H1 (cell line): ENCODE data around the gene TMC4. TPM values are rescaled to one million over a fixed set of nuclear protein-coding genes. Genes with fewer than 3 reads are reported as not detected.
A peak's percentile ranks its signal among the peaks of the same experiment; 100 is the strongest.

Source experiments
- CTCF ChIA-PET: fragments of 300-600 bp; sonication (Branson Sonifier 250); formaldehyde crosslinking; loops from one replicate; lab custom pipeline; 2021; ENCODE audit not compliant: partially characterized antibody; lab: Charles Lee
- POLR2A ChIA-PET: fragments of 300-600 bp; sonication (Branson Sonifier 250); formaldehyde crosslinking; loops from one replicate; lab custom pipeline; 2021; ENCODE audit warnings: inconsistent platforms; ENCODE audit not compliant: partially characterized antibody; lab: Charles Lee
- DNase-seq, 2 experiments: peaks; one replicate each; pipeline versions ENCODE4 v3.0.0 to v3.0.0-alpha.2; 2010 to 2022; ENCODE audit warnings: low spot score in 2 of 2, low read depth in 1 of 2, mixed read lengths in 1 of 2
- FAIRE-seq: peaks from 2 replicates; lab custom pipeline; 2011; peaks lifted over from hg19 to GRCh38; lab: Jason Lieb, UNC
- H2AFZ ChIP-seq: 2 replicates; pipeline ENCODE4 v1.8.1; 2012; ENCODE audit warnings: low read length, inconsistent platforms
- H2AK5ac ChIP-seq: 2 replicates; pipeline ENCODE4 v1.6.1; 2013; ENCODE audit warnings: low read depth, low read length
- H2BK120ac ChIP-seq: replicated peaks from 2 replicates; pipeline ENCODE3; 2013; ENCODE audit warnings: low read depth, low read length, inconsistent platforms
- H2BK12ac ChIP-seq: 2 replicates; pipeline ENCODE4 v1.6.1; 2013; ENCODE audit warnings: low read depth, low read length
- H2BK15ac ChIP-seq: 2 replicates; pipeline ENCODE4 v1.6.1; 2013; ENCODE audit warnings: low read length
- H2BK20ac ChIP-seq: 2 replicates; pipeline ENCODE4 v1.6.1; 2013; ENCODE audit warnings: low read length
- H2BK5ac ChIP-seq: 2 replicates; pipeline ENCODE4 v1.6.1; 2013; ENCODE audit warnings: low read depth, low read length
- H3K14ac ChIP-seq: 2 replicates; pipeline ENCODE4 v1.6.1; 2013; ENCODE audit warnings: inconsistent platforms; ENCODE audit not compliant: insufficient read length
- H3K18ac ChIP-seq: 2 replicates; pipeline ENCODE4 v1.6.1; 2013; ENCODE audit warnings: low read length; ENCODE audit errors: extremely low read depth
- H3K23ac ChIP-seq: 2 replicates; pipeline ENCODE4 v1.6.1; 2013; ENCODE audit warnings: inconsistent platforms; ENCODE audit not compliant: insufficient read length
- H3K23me2 ChIP-seq: 2 replicates; pipeline ENCODE4 v1.6.1; 2013; ENCODE audit warnings: low read depth, low read length
- H3K27ac ChIP-seq: 2 replicates; pipeline ENCODE4 v1.6.1; 2011; ENCODE audit warnings: low read depth, low read length, inconsistent platforms
- H3K27me3 ChIP-seq, 4 experiments: replicated peaks in 1 of 4; 1 replicate in 1 of 4; 2 replicates in 3 of 4; pipeline versions ENCODE4 v1.6.1 to v1.8.1; 2011 to 2013; ENCODE audit warnings: low read length in 3 of 4, mild to moderate bottlenecking in 3 of 4, inconsistent platforms in 2 of 4, mixed read lengths in 2 of 4, moderate library complexity in 1 of 4; ENCODE audit not compliant: control insufficient read depth in 3 of 4, insufficient read depth in 3 of 4; ENCODE audit errors: extremely low read depth in 1 of 4
- H3K36me3 ChIP-seq, 4 experiments: 2 replicates each; pipeline versions ENCODE4 v1.6.1 to v1.8.1; 2011 to 2013; ENCODE audit warnings: mild to moderate bottlenecking in 4 of 4, low read length in 3 of 4, moderate library complexity in 2 of 4, control low read depth in 1 of 4, inconsistent platforms in 1 of 4; ENCODE audit not compliant: insufficient read depth in 4 of 4, control insufficient read depth in 2 of 4
- H3K4ac ChIP-seq: replicated peaks from 2 replicates; pipeline ENCODE3; 2013; ENCODE audit warnings: low read length, low read depth, mixed read lengths, inconsistent platforms; ENCODE audit not compliant: insufficient read length
- H3K4me1 ChIP-seq, 4 experiments: replicated peaks in 1 of 4; 1 replicate in 1 of 4; 2 replicates in 3 of 4; pipeline versions ENCODE4 v1.6.1 to v1.8.1; 2011 to 2013; ENCODE audit warnings: low read length in 3 of 4, inconsistent platforms in 2 of 4, mixed read lengths in 1 of 4; ENCODE audit not compliant: insufficient read depth in 4 of 4, control insufficient read depth in 3 of 4
- H3K4me2 ChIP-seq, 2 experiments: 2 replicates each; pipeline versions ENCODE4 v1.6.1 to v1.8.1; 2011 to 2013; ENCODE audit warnings: low read depth in 2 of 2, low read length in 2 of 2, control low read depth in 1 of 2, inconsistent platforms in 1 of 2, mild to moderate bottlenecking in 1 of 2; ENCODE audit not compliant: insufficient read depth in 1 of 2
- H3K4me3 ChIP-seq, 4 experiments: fragments of 200-600, 300-600 bp in 1 of 4; sonication (generic), shearing (Covaris generic), sonication (Bioruptor Twin) in 1 of 4; 2 replicates each; pipeline versions ENCODE4 v1.5.1 to v1.8.1; 2011 to 2016; ENCODE audit warnings: low read length in 4 of 4, low read depth in 3 of 4, control low read depth in 2 of 4, inconsistent platforms in 2 of 4, mild to moderate bottlenecking in 2 of 4, mixed read lengths in 1 of 4, moderate library complexity in 1 of 4; ENCODE audit not compliant: insufficient read depth in 2 of 4; ENCODE audit errors: extremely low read depth in 1 of 4
- H3K56ac ChIP-seq: replicated peaks from 2 replicates; pipeline ENCODE3; 2013; ENCODE audit warnings: low read depth, mild to moderate bottlenecking, mixed read lengths, low read length, inconsistent platforms; ENCODE audit not compliant: insufficient read length
- H3K79me1 ChIP-seq: 2 replicates; pipeline ENCODE4 v1.6.1; 2013; ENCODE audit warnings: low read depth, low read length, control low read depth
- H3K79me2 ChIP-seq, 2 experiments: 2 replicates each; pipeline versions ENCODE4 v1.6.1 to v1.8.1; 2012 to 2013; ENCODE audit warnings: low read length in 2 of 2, mild to moderate bottlenecking in 2 of 2, inconsistent platforms in 1 of 2; ENCODE audit not compliant: insufficient read depth in 2 of 2, control insufficient read depth in 1 of 2
- H3K9ac ChIP-seq, 4 experiments: replicated peaks in 1 of 4; 1 replicate in 1 of 4; 2 replicates in 3 of 4; pipeline versions ENCODE4 v1.6.1 to v1.8.1; 2011 to 2013; ENCODE audit warnings: low read depth in 3 of 4, low read length in 3 of 4, control low read depth in 2 of 4, mild to moderate bottlenecking in 2 of 4, moderate library complexity in 2 of 4, inconsistent platforms in 1 of 4; ENCODE audit errors: extremely low read depth in 1 of 4
- H3K9me3 ChIP-seq, 2 experiments: 2 replicates each; pipeline versions ENCODE4 v1.6.1 to v1.8.1; 2012 to 2013; ENCODE audit warnings: mild to moderate bottlenecking in 2 of 2, moderate library complexity in 2 of 2, control low read depth in 1 of 2, inconsistent platforms in 1 of 2, low read depth in 1 of 2, low read length in 1 of 2, mixed read lengths in 1 of 2; ENCODE audit not compliant: insufficient read depth in 2 of 2
- H4K20me1 ChIP-seq, 2 experiments: replicated peaks in 1 of 2; 2 replicates each; pipeline versions ENCODE3 to v1.8.1; 2011 to 2013; ENCODE audit warnings: inconsistent platforms in 2 of 2, low read length in 2 of 2, mild to moderate bottlenecking in 1 of 2; ENCODE audit not compliant: insufficient read depth in 2 of 2, control insufficient read depth in 1 of 2
- H4K5ac ChIP-seq: 2 replicates; pipeline ENCODE4 v1.6.1; 2013; ENCODE audit warnings: low read length, low read depth, mixed read lengths, inconsistent platforms; ENCODE audit not compliant: insufficient read length
- H4K8ac ChIP-seq: 2 replicates; pipeline ENCODE4 v1.8.0; 2013; ENCODE audit warnings: mild to moderate bottlenecking, moderate library complexity, low read length, inconsistent platforms; ENCODE audit not compliant: insufficient read depth; ENCODE audit errors: extremely low read depth
- H4K91ac ChIP-seq: replicated peaks from 2 replicates; pipeline ENCODE3; 2013; ENCODE audit warnings: low read length, mixed read lengths, inconsistent platforms; ENCODE audit not compliant: insufficient read length
- CBX5 ChIP-seq: fragments of 300-800, 300-1000 bp; sonication (generic); IDR thresholded peaks from 2 replicates; pipeline ENCODE4 v1.7.1; 2016; ENCODE audit warnings: antibody characterized with exemption, low read length, low read depth
- CEBPB ChIP-seq: IDR thresholded peaks from 2 replicates; pipeline ENCODE4 v1.6.1; 2012; ENCODE audit warnings: low read depth, low read length
- CTBP2 ChIP-seq: IDR thresholded peaks from 2 replicates; pipeline ENCODE4 v1.7.0; 2011; ENCODE audit warnings: borderline replicate concordance, mild to moderate bottlenecking, moderate library complexity, mixed read lengths, low read length; ENCODE audit not compliant: insufficient read depth, insufficient read length
- EGR1 ChIP-seq: IDR thresholded peaks from 2 replicates; pipeline ENCODE4 v1.6.1; 2011; ENCODE audit warnings: low read depth, low read length, borderline replicate concordance
- FOSL1 ChIP-seq: IDR thresholded peaks from 2 replicates; pipeline ENCODE4 v1.6.1; 2011; ENCODE audit warnings: mild to moderate bottlenecking, low read depth, low read length, moderate library complexity; ENCODE audit not compliant: insufficient read depth
- HDAC2 ChIP-seq, 2 experiments: fragments of 300-600 bp in 1 of 2; sonication (generic) in 1 of 2; IDR thresholded peaks; 2 replicates each; pipeline ENCODE4 v1.6.1; 2011 to 2012; ENCODE audit warnings: low read depth in 2 of 2, low read length in 2 of 2, mild to moderate bottlenecking in 2 of 2, moderate library complexity in 2 of 2, borderline replicate concordance in 1 of 2, inconsistent platforms in 1 of 2
- POLR2AphosphoS5 ChIP-seq: IDR thresholded peaks from 2 replicates; pipeline ENCODE4 v1.6.1; 2011; ENCODE audit warnings: low read depth, low read length
- RAD21 ChIP-seq, 2 experiments: IDR thresholded peaks in 1 of 2; conservative IDR thresholded peaks in 1 of 2; 2 replicates each; pipeline ENCODE4 v1.6.1; 2011; ENCODE audit warnings: low read depth in 2 of 2, low read length in 2 of 2, improper control_type of control experiment in 1 of 2, inconsistent platforms in 1 of 2, mild to moderate bottlenecking in 1 of 2, moderate library complexity in 1 of 2
- SIRT6 ChIP-seq: IDR thresholded peaks from one replicate; pipeline ENCODE4 v1.7.1; 2012; ENCODE audit warnings: low read length, inconsistent platforms
- YY1 ChIP-seq: IDR thresholded peaks from 2 replicates; pipeline ENCODE4 v1.6.1; 2011; ENCODE audit warnings: low read depth, mild to moderate bottlenecking, low read length
- WGBS, 2 experiments: shearing (Covaris generic) in 1 of 2; methylation state at CpG; one replicate each; pipeline versions ENCODE4 v1.1.6 to v1.1.7; 2013 to 2015; ENCODE audit warnings: low lambda C conversion rate in 2 of 2, mixed read lengths in 2 of 2, inconsistent platforms in 1 of 2, low coverage in 1 of 2, missing lambda C conversion rate in 1 of 2; ENCODE audit not compliant: insufficient replicate concordance in 2 of 2, insufficient coverage in 1 of 2, insufficient read length in 1 of 2; ENCODE audit errors: extremely low coverage in 1 of 2, missing lambda C conversion rate in 1 of 2; 5-methylcytosine and 5-hydroxymethylcytosine counted together
- polyA plus RNA-seq, 7 experiments: library from polyadenylated mRNA; depleted of rRNA in 3 of 7; stranded (reverse) in 5 of 7; unstranded in 2 of 7; fragments of >200 nt in 5 of 7; fragments of 200-250 nt in 2 of 7; gene quantifications; 1 replicate in 5 of 7; 2 replicates in 1 of 7; 4 replicates in 1 of 7; pipeline versions ENCODE4 v1.2.1 to v1.2.3, GENCODE V29; 2011 to 2013; ENCODE audit warnings: missing spikeins in 2 of 7, mixed read lengths in 2 of 7
- total RNA-seq: library from RNA; stranded (reverse); fragmentation: NEBNext Ultra II Directional; extraction: Animal tissue kit (Norgen Biotek cat#: 25700); gene quantifications from 2 replicates; pipeline ENCODE4 v1.2.1, GENCODE V29; 2021

TMC4 gene
- total and polyA plus RNA-seq, 2 of the 8 experiments (the other 6 are each of a cell fraction or from before 2014, with no cell fraction given), result 5.5 to 6.3 TPM

GRCh38 chr19:54133312-54133956, 39.5 kb downstream of the TMC4 start:
- Histone ChIP-seq H3K4ac (peak overlapping the region; percentile 7), H4K5ac (no peak overlapping the region), H3K18ac (no peak overlapping the region), H3K79me1 (no peaks in the 10 kb centered on the region), H3K27me3 (no peaks in the 10 kb centered on the region), H3K4me2 (no peak overlapping the region), H2BK12ac (peak overlapping the region; percentile 11; the same call in 1 of the 2 replicates), H4K91ac (peak overlapping the region; percentile 8), H2BK20ac (0 out of 2 replicates have a peak overlapping the region, but pooled peaks have one; percentile 3), H2AFZ (no peak overlapping the region), H3K14ac (no peak overlapping the region), H3K23me2 (peaks cover 13% of the 10 kb centered on the region), H3K36me3 (peaks cover 10 to 34% (median 11%) of the 10 kb centered on the region in 4 experiments; a peak in 7 of 8 replicates), H3K56ac (no peak overlapping the region), H2BK5ac (peak overlapping the region; percentile 57), H3K79me2 (peaks cover 0 to 5% of the 10 kb centered on the region in 2 experiments; a peak in 3 of 4 replicates), H3K9ac (no peak overlapping the region), H3K27ac (no peak overlapping the region), H3K4me1 (peaks cover 0 to 5% (median under 1%) of the 10 kb centered on the region in 4 experiments; a peak in 2 of 7 replicates), H3K4me3 (no peak overlapping the region), H2AK5ac (peak overlapping the region; percentile 1; the same call in 1 of the 2 replicates), H3K9me3 (peaks cover 3 to 10% of the 10 kb centered on the region in 2 experiments; a peak in 3 of 4 replicates), H2BK15ac (peak overlapping the region; percentile 13; the same call in 1 of the 2 replicates), H4K20me1 (peaks cover 0 to 8% of the 10 kb centered on the region in 2 experiments), H4K8ac (no peak overlapping the region), H3K23ac (no peak overlapping the region), H2BK120ac (no peak overlapping the region)
- ChIA-PET CTCF (no interaction called here), POLR2A (interaction anchor here (1.0 to 15.7 kb wide), 8 partner anchors 7 to 183 kb away, joined by 3 to 348 read pairs (median 8); partner anchors contain the start of genes LENG1, PRPF31 and TFPT)
- no peak for FAIRE-seq
- DNase-seq, result peak; percentile 63 to 78
- WGBS, 2 experiments, result 92% methylated on average over 10 of the region's 10 CpGs; no CpG with 5 or more reads in 1 of the 2 experiments
- TF ChIP-seq HDAC2 (IDR thresholded peaks at IDR 0.05; ENCODE audit: borderline replicate concordance in 1 of 2, low read depth in 2 of 2, low read length in 2 of 2) (peak in 1 of 2 experiments; percentile 87; a peak in 1 of 4 replicates), CEBPB (no peak), EGR1 (peak; percentile 96), POLR2AphosphoS5 (peak; percentile 76), CTBP2 (peak; percentile 97), RAD21 (IDR thresholded peaks at IDR 0.05 in 1 of 2, conservative IDR thresholded peaks at IDR 0.05 in 1 of 2; ENCODE audit: low read depth in 2 of 2, low read length in 2 of 2) (no peak), SIRT6 (peak; percentile 24), FOSL1 (0 out of 2 replicates have a peak, but pooled peaks have one; percentile 25), CBX5 (peak; percentile 69; the same call in 1 of the 2 replicates), YY1 (peak; percentile 61; the same call in 1 of the 2 replicates)
